HCT116 (cell line): ENCODE results near the gene CDH4. TPM values are rescaled to one million over a fixed set of nuclear protein-coding genes. Genes with fewer than 3 reads are reported as not detected.

Experiments used
- ATAC-seq: fragments of 200-7000 bp; cut with Tn5 transposase; 2 replicates; pipeline ENCODE4 v1.9.1; 2020; ENCODE audit warnings: mild to moderate bottlenecking, moderate library complexity
- BruUV-seq: library from RNA; stranded (reverse); fragments of 400-500 nt; replicated peaks from 2 replicates; lab custom pipeline; 2021; lab: Mats Ljungman, UMichigan
- CTCF ChIA-PET: fragments of 300-600 bp; sonication (Branson Sonifier 250); formaldehyde crosslinking; loops from one replicate; lab custom pipeline; 2021; ENCODE audit warnings: antibody characterized with exemption; lab: Charles Lee
- POLR2A ChIA-PET: fragments of 300-600, 350-600 bp; sonication (Branson Sonifier 250); formaldehyde crosslinking; loops from one replicate; lab custom pipeline; 2021; ENCODE audit warnings: antibody characterized with exemption; lab: Charles Lee
- RAD21 ChIA-PET, 2 experiments: fragments of 300-600 bp; sonication (Branson Sonifier 250); formaldehyde crosslinking; loops; one replicate each; lab custom pipeline; 2023; ENCODE audit warnings: low total read pairs in 2 of 2; ENCODE audit not compliant: uncharacterized antibody in 2 of 2, unreplicated experiment in 2 of 2, low non-redundant PET in 1 of 2; lab: Charles Lee
- DNase-seq: peaks from one replicate; pipeline ENCODE4 v3.0.0-alpha.2; 2010; ENCODE audit warnings: low read depth, low spot score
- H2AFZ ChIP-seq: fragments of 200-600 bp; shearing (Covaris generic), sonication (generic); 2 replicates; pipeline ENCODE4 v1.6.1; 2017; ENCODE audit warnings: low read depth, mixed run types, mixed read lengths, antibody characterized with exemption, low read length; ENCODE audit not compliant: poor library complexity, severe bottlenecking
- H3K27ac ChIP-seq: 2 replicates; pipeline ENCODE4 v1.5.1; 2012; ENCODE audit warnings: low read depth, low read length
- H3K27me3 ChIP-seq: fragments of 200-600 bp; sonication (generic); 2 replicates; pipeline ENCODE4 v1.6.1; 2016; ENCODE audit warnings: mixed run types, low read length, mixed read lengths; ENCODE audit not compliant: insufficient read depth
- H3K36me3 ChIP-seq, 2 experiments: fragments of 200-500 bp in 1 of 2; fragments of 200-600 bp in 1 of 2; sonication (Bioruptor generic) in 1 of 2; sonication (generic) in 1 of 2; 2 replicates each; pipeline versions ENCODE4 v1.5.1 to v1.6.1; 2014 to 2016; ENCODE audit warnings: low read length in 2 of 2, inconsistent platforms in 1 of 2, mixed read lengths in 1 of 2, mixed run types in 1 of 2; ENCODE audit not compliant: insufficient read depth in 2 of 2, control insufficient read depth in 1 of 2
- H3K4me1 ChIP-seq, 2 experiments: fragments of 200-600 bp in 1 of 2; sonication (generic) in 1 of 2; 2 replicates each; pipeline versions ENCODE4 v1.5.1 to v1.6.1; 2012 to 2017; ENCODE audit warnings: low read length in 2 of 2, inconsistent platforms in 1 of 2, mild to moderate bottlenecking in 1 of 2, mixed read lengths in 1 of 2, mixed run types in 1 of 2, moderate library complexity in 1 of 2; ENCODE audit not compliant: insufficient read depth in 2 of 2, control insufficient read depth in 1 of 2
- H3K4me2 ChIP-seq: fragments of 200-600 bp; sonication (generic); 2 replicates; pipeline ENCODE4 v1.6.1; 2017; ENCODE audit warnings: mixed run types, low read length, mixed read lengths
- H3K4me3 ChIP-seq, 2 experiments: fragments of 200-600 bp in 1 of 2; sonication (generic) in 1 of 2; replicated peaks in 1 of 2; 2 replicates each; pipeline ENCODE4 v1.5.1; 2011 to 2016; ENCODE audit warnings: low read length in 2 of 2, control low read depth in 1 of 2, low read depth in 1 of 2, mild to moderate bottlenecking in 1 of 2, mixed read lengths in 1 of 2, mixed run types in 1 of 2
- H3K79me2 ChIP-seq: fragments of 200-600 bp; sonication (generic); 2 replicates; pipeline ENCODE4 v1.6.1; 2017; ENCODE audit warnings: mild to moderate bottlenecking, mixed run types, low read length, moderate library complexity, mixed read lengths; ENCODE audit not compliant: insufficient read depth
- H3K9ac ChIP-seq: fragments of 200-600 bp; sonication (generic); 2 replicates; pipeline ENCODE4 v1.6.1; 2016; ENCODE audit warnings: low read length, mixed read lengths
- H3K9me2 ChIP-seq: fragments of 200-600 bp; sonication (generic), shearing (Covaris generic); 2 replicates; pipeline ENCODE4 v1.6.1; 2017; ENCODE audit warnings: mixed run types, mild to moderate bottlenecking, moderate library complexity; ENCODE audit not compliant: insufficient read depth
- H3K9me3 ChIP-seq, 2 experiments: fragments of 200-500 bp in 1 of 2; fragments of 200-600 bp in 1 of 2; sonication (Bioruptor generic) in 1 of 2; sonication (generic) in 1 of 2; 2 replicates each; pipeline ENCODE4 v1.6.1; 2014 to 2017; ENCODE audit warnings: low read length in 2 of 2, mixed read lengths in 2 of 2, inconsistent platforms in 1 of 2, low read depth in 1 of 2, mild to moderate bottlenecking in 1 of 2, mixed run types in 1 of 2, moderate library complexity in 1 of 2; ENCODE audit not compliant: control insufficient read depth in 1 of 2, insufficient read depth in 1 of 2
- H4K20me1 ChIP-seq: fragments of 200-600 bp; sonication (generic), shearing (Covaris generic); 2 replicates; pipeline ENCODE4 v1.6.1; 2017; ENCODE audit warnings: mixed run types, mild to moderate bottlenecking, moderate library complexity; ENCODE audit not compliant: insufficient read depth
- CBX3 ChIP-seq: IDR thresholded peaks from 2 replicates; pipeline ENCODE4 v1.6.1; 2012; ENCODE audit warnings: low read depth
- CEBPB ChIP-seq: IDR thresholded peaks from 2 replicates; pipeline ENCODE4 v1.6.1; 2012; ENCODE audit warnings: low read depth
- EGR1 ChIP-seq: IDR thresholded peaks from 2 replicates; pipeline ENCODE4 v1.6.1; 2012; ENCODE audit warnings: low read depth
- ELF1 ChIP-seq: IDR thresholded peaks from 2 replicates; pipeline ENCODE4 v1.6.1; 2012; ENCODE audit warnings: low read depth, borderline replicate concordance
- EZH2 ChIP-seq: fragments of 200-600 bp; sonication (generic); IDR thresholded peaks from 2 replicates; pipeline ENCODE4 v1.6.1; 2017; ENCODE audit warnings: antibody characterized with exemption, mixed run types
- EZH2phosphoT487 ChIP-seq: fragments of 200-600 bp; IDR thresholded peaks from 2 replicates; pipeline ENCODE4 v1.6.1; 2018; ENCODE audit warnings: antibody characterized with exemption, borderline replicate concordance
- JUND ChIP-seq: IDR thresholded peaks from 2 replicates; pipeline ENCODE4 v1.6.1; 2012
- MAX ChIP-seq: IDR thresholded peaks from 2 replicates; pipeline ENCODE4 v1.6.1; 2012
- POLR2A ChIP-seq: IDR thresholded peaks from 2 replicates; pipeline ENCODE4 v1.7.0; 2011; ENCODE audit warnings: borderline replicate concordance; ENCODE audit not compliant: insufficient read depth, insufficient read length; ENCODE audit errors: extremely low read depth
- POLR2AphosphoS5 ChIP-seq: IDR thresholded peaks from 2 replicates; pipeline ENCODE4 v1.6.1; 2011; ENCODE audit warnings: mild to moderate bottlenecking, low read depth, low read length, moderate library complexity
- RAD21 ChIP-seq: IDR thresholded peaks from 2 replicates; pipeline ENCODE4 v1.6.1; 2012; ENCODE audit warnings: low read depth, mild to moderate bottlenecking
- TCF7L2 ChIP-seq: IDR thresholded peaks from 2 replicates; pipeline ENCODE4 v1.7.0; 2011; ENCODE audit warnings: borderline replicate concordance, inconsistent platforms; ENCODE audit not compliant: insufficient read depth, insufficient read length; ENCODE audit errors: extremely low read depth
- YY1 ChIP-seq: IDR thresholded peaks from 2 replicates; pipeline ENCODE4 v1.6.1; 2011; ENCODE audit warnings: low read length, low read depth, moderate library complexity, mild to moderate bottlenecking; ENCODE audit not compliant: insufficient replicate concordance; ENCODE audit errors: extremely low read depth
- ZFX ChIP-seq: fragments of 450-650 bp; IDR thresholded peaks from 2 replicates; pipeline ENCODE4 v1.6.1; 2017
- ZNF274 ChIP-seq: fragments of 200-500 bp; sonication (Bioruptor generic); IDR thresholded peaks from 2 replicates; pipeline ENCODE4 v1.6.1; 2014; ENCODE audit warnings: mild to moderate bottlenecking, low read depth, low read length, inconsistent platforms
- intact Hi-C: fragments of 100-400 bp; cut with micrococcal nuclease; formaldehyde crosslinking; loops from 2 replicates; pipeline ENCODE4 v1.10.0; 2022
- total RNA-seq: library from RNA; stranded (reverse); gene quantifications from one replicate; pipeline ENCODE4 v1.2.1, GENCODE V29; 2021; ENCODE audit not compliant: unreplicated experiment
- TF ChIP-seq, protein P1 (sequence below): IDR thresholded peaks from 2 replicates; pipeline ENCODE4 v1.6.1; 2011; ENCODE audit warnings: mild to moderate bottlenecking, low read length, moderate library complexity; ENCODE audit not compliant: insufficient replicate concordance; ENCODE audit errors: extremely low read depth

The CDH4 gene
- total RNA-seq, 1 experiment from 2014 or later: not detected

GRCh38 chr20:61649860-61650162 is 397.8 kb downstream of the CDH4 start:
- Histone ChIP-seq H3K4me1 (no peaks in the 10 kb centered on the region), H3K27ac (no peak overlapping the region), H4K20me1 (no peaks in the 10 kb centered on the region), H3K9ac (no peak overlapping the region), H3K36me3 (no peaks in the 10 kb centered on the region), H3K9me3 (no peaks in the 10 kb centered on the region), H2AFZ (no peak overlapping the region), H3K27me3 (peaks cover 26% of the 10 kb centered on the region), H3K4me3 (no peak overlapping the region), H3K4me2 (no peak overlapping the region), H3K9me2 (no peaks in the 10 kb centered on the region), H3K79me2 (no peaks in the 10 kb centered on the region)
- ATAC-seq (no peak), DNase-seq (no peak)
- POLR2A ChIA-PET: no interaction called here
- TF ChIP-seq YY1: no peak
- TF ChIP-seq RAD21: no peak
- no peak for TF ChIP-seq POLR2AphosphoS5
- BruUV-seq: no TSS peak
- CTCF ChIA-PET: no interaction called here
- intact Hi-C loops: no loop called here
- RAD21 ChIA-PET: no interaction called here

GRCh38 chr20:61650912-61651733 is 399.1 kb downstream of the CDH4 start:
- Histone ChIP-seq H2AFZ (no peak overlapping the region), H3K9me2 (no peaks in the 10 kb centered on the region), H3K9ac (no peak overlapping the region), H3K27ac (no peak overlapping the region), H3K4me2 (no peak overlapping the region), H3K4me1 (no peaks in the 10 kb centered on the region), H4K20me1 (no peaks in the 10 kb centered on the region), H3K4me3 (no peak overlapping the region), H3K79me2 (no peaks in the 10 kb centered on the region), H3K27me3 (peaks cover 23% of the 10 kb centered on the region), H3K36me3 (no peaks in the 10 kb centered on the region), H3K9me3 (no peaks in the 10 kb centered on the region)
- POLR2A ChIA-PET: no interaction called here
- no TSS peak for BruUV-seq
- ATAC-seq (no peak), DNase-seq (no peak)
- CTCF ChIA-PET: no interaction called here
- intact Hi-C loops: no loop called here
- RAD21 ChIA-PET: no interaction called here
- TF ChIP-seq TCF7L2 (no peak), CEBPB (no peak), YY1 (no peak), ZFX (no peak), RAD21 (no peak), ZNF274 (no peak), POLR2AphosphoS5 (no peak), POLR2A (no peak), EZH2phosphoT487 (no peak), MAX (no peak), ELF1 (no peak), EZH2 (no peak), JUND (no peak), CBX3 (no peak), EGR1 (no peak)
- TF ChIP-seq, protein P1, sequence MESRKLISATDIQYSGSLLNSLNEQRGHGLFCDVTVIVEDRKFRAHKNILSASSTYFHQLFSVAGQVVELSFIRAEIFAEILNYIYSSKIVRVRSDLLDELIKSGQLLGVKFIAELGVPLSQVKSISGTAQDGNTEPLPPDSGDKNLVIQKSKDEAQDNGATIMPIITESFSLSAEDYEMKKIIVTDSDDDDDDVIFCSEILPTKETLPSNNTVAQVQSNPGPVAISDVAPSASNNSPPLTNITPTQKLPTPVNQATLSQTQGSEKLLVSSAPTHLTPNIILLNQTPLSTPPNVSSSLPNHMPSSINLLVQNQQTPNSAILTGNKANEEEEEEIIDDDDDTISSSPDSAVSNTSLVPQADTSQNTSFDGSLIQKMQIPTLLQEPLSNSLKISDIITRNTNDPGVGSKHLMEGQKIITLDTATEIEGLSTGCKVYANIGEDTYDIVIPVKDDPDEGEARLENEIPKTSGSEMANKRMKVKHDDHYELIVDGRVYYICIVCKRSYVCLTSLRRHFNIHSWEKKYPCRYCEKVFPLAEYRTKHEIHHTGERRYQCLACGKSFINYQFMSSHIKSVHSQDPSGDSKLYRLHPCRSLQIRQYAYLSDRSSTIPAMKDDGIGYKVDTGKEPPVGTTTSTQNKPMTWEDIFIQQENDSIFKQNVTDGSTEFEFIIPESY: no peak
